22Rv1 (cell line): ENCODE results near the gene INVS.
"Not testable (repeated sequence)": the region's sequence is repeated elsewhere in the genome, so short reads cannot be mapped to it uniquely, and the experiment has no call there.

Experiments used
- H3K27ac ChIP-seq: fragments of 450-650 bp; 2 replicates; pipeline ENCODE4 v1.5.1; 2017
- ZFX ChIP-seq: fragments of 450-650 bp; IDR thresholded peaks from 2 replicates; pipeline ENCODE4 v1.6.1; 2017; ENCODE audit warnings: antibody characterized with exemption, borderline replicate concordance
- TF ChIP-seq, protein P1 (sequence below): fragments of 450-650 bp; IDR thresholded peaks from 2 replicates; pipeline ENCODE4 v1.5.1; 2017; ENCODE audit warnings: mild to moderate bottlenecking

The INVS gene

DNA sequence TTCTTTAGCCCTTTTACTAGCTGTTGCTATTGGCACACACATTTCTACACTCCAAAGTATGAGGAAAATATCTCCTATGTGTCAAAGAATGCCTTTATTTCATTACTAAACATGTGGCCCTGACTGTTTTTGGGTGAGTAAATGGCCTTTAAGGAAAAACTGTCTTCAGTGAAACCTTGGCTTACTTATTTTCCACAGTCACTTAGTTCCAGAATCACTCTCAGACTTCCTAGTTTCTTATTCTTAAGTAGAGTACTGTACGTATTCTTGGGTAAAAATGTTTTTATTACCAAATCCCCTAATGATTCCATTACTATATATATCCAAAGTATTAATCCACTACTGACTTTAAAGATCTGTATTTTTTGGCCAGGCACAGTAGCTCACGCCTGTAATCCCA is 27.8 kb upstream of the INVS start:
- TF ChIP-seq ZFX: no peak
- TF ChIP-seq, protein P1, sequence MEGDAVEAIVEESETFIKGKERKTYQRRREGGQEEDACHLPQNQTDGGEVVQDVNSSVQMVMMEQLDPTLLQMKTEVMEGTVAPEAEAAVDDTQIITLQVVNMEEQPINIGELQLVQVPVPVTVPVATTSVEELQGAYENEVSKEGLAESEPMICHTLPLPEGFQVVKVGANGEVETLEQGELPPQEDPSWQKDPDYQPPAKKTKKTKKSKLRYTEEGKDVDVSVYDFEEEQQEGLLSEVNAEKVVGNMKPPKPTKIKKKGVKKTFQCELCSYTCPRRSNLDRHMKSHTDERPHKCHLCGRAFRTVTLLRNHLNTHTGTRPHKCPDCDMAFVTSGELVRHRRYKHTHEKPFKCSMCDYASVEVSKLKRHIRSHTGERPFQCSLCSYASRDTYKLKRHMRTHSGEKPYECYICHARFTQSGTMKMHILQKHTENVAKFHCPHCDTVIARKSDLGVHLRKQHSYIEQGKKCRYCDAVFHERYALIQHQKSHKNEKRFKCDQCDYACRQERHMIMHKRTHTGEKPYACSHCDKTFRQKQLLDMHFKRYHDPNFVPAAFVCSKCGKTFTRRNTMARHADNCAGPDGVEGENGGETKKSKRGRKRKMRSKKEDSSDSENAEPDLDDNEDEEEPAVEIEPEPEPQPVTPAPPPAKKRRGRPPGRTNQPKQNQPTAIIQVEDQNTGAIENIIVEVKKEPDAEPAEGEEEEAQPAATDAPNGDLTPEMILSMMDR: no peak

DNA sequence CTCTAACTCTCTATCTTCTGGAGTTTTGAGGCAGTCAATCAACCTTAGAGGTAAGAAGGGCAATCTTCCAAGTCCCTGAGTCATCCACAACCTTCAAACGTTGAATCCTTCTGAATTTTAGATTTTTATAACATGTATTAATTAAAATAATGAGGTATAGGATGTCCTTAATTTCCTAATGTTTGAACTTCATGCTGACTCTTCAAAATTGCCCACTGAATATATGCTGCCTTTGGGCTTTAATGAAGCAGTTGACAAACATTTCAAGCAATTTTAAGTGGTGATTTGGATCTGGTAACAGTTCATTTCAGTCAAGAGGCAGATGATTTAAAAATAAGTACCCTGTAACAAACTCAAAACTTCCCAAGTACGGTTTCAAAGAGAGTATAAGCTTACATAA is 26.2 kb upstream of the INVS start:
- no peak for TF ChIP-seq ZFX
- TF ChIP-seq, protein P1: no peak
- H3K27ac ChIP-seq: no peak overlapping the region

More for the DNA sequence above, 27.8 kb upstream of the INVS start:
- H3K27ac ChIP-seq: no peak overlapping the region

DNA sequence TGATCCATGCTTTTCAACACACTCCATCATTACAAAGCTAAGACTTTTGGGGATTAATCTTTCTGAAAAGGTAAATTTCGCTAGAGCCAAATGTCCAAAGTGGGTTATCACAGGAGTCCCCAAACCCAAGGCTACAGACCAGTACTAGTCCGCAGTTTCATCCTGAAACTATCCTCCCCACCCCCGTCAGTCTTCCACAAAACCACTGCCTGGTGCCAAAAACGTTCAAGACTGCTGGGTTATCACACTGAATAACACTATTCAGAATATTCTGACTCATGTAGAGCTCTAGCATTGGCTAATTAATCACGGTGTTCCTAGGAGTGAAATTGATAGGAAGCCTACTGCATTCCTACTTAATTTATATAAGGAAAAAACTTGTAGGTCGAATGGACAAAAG is 24.9 kb upstream of the INVS start:
- no peak overlapping the region for H3K27ac ChIP-seq
- no peak for TF ChIP-seq ZFX
- TF ChIP-seq, protein P1: no peak

DNA sequence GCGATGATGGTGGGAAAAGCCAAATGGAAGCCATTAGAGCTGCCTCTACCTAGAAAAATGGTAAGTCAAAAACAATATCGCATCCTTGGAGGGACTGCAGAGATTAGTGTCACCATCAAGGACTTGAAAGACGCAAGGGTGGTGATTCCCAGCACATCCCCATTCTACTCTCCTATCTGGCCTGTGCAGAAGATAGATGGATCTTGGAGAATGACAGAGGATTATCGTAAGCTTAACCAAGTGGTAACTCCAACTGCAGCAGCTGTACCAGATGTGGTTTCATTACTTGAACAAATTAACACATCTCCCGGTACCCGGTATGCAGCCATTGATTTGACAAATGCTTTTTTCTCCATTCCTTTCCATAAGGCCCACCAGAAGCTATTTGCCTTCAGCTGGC is 24.1 kb upstream of the INVS start:
- TF ChIP-seq ZFX: no peak
- TF ChIP-seq, protein P1: no peak
- H3K27ac ChIP-seq: no peak overlapping the region

DNA sequence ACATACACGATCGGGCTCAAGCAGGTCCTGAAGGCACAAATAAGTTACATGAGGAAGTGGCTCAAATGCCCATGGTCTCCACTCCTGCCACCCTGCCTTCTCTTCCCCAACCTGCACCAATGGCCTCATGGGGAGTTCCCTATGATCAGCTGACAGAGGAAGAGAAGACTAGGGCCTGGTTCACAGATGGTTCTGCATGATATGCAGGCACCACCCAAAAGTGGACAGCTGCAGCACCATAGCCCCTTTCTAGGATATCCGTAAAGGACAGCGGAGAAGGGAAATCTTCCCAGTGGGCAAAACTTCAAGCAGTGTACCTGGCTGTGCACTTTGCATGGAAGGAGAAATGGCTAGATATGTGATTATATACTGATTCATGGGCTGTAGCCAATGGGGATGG is 22.8 kb upstream of the INVS start:
- not testable (repeated sequence) for H3K27ac ChIP-seq

DNA sequence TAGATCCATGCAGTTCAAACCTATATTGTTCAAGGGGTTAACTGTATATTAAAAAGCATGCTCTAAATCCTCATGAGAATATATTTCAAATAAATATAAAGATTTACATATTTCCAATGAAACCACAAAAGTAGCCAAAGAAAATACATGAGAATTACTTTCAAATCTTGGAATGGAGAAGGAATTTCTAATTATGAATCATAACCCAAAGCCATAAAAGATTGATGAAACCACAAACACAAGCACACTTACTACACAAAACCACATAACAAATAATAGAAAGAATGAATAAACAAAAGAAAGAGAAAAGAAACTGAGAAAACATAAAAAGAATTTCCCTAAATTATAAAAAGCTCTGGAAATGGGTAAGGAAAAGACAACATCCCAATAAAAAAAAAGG is 16.3 kb upstream of the INVS start:
- H3K27ac ChIP-seq: no peak overlapping the region
- TF ChIP-seq, protein P1: no peak
- no peak for TF ChIP-seq ZFX

DNA sequence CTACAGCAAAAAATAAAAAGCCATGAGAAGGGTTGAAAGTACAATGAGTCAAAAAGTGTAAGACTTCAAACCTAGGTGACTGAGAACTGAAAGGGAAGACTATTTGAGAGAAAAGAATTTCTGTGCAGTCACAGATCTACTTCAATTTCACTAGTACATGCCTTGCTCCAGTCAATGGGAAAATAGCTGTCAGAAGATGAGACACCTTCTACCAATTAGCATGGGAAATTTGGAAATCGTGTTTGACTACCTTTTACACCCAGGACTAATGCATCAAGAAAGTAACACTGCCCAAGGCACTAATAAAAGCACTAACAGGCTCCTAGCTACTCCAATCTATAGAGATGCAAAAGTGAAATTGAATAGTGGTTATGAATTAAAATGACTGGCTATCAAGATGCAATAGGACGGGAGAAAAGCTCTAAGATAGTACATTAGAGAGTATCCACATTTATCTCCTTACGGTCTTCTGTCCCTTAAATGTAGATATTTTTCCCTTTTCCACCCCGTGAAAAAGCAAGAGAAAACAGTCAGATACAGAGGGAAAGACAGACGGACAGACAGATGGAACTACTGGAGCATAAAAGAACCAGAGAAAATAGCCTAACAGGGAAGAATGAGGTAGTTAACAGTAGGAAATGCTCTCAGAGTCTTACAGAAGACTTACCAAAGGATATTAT is 15.5 kb upstream of the INVS start:
- H3K27ac ChIP-seq: no peak overlapping the region
- TF ChIP-seq, protein P1: no peak
- no peak for TF ChIP-seq ZFX

DNA sequence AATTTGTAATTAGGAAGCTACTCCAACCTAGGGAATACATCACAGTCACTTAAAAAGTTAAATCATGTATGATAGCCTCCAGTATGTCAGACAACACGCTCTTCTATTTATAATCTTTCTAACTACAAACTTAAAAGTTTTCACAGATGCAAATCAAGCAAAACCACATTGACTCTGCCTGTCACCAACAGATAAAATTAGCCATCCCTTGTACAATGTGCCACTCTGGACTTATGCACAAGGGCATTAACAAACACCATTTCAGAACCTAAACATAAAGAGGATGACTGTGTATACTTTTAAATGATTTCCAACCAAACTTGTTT is 15.0 kb upstream of the INVS start:
- TF ChIP-seq ZFX: no peak
- TF ChIP-seq, protein P1: no peak
- H3K27ac ChIP-seq: no peak overlapping the region
